HG03460 (cell line): ENCODE results near the gene SPATA16.
"Not testable (repeated sequence)": the region's sequence is repeated elsewhere in the genome, so short reads cannot be mapped to it uniquely, and the experiment has no call there.

Experiments
- ATAC-seq: cut with Tn5 transposase; IDR thresholded peaks from one replicate; pipeline ENCODE4 v1.9.1; 2021; ENCODE audit not compliant: unreplicated experiment

Gene SPATA16

GRCh38 chr3:172960626-172961182 is 180.3 kb downstream of the SPATA16 start:
- ATAC-seq, result not testable (repeated sequence)

DNA sequence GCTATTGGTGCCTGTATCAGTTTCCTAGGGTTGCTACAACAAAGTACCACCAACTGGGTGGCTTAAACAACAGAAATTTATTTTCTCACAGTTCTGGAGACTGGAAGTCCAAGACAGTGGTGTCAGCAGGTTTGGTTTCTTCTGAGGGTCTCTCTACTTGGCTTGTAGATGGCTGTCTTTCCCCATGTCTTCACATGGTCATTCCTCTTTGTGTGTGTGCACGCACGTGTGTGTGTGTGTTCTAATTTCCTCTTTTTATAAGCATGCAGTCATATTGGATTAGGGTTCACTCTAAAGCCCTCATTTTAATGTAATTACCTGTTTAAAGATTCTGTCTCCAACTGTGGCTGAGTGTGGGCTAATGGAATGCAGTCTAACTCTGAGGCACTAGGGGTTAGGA is 182.5 kb downstream of the SPATA16 start:
- ATAC-seq, result no peak

DNA sequence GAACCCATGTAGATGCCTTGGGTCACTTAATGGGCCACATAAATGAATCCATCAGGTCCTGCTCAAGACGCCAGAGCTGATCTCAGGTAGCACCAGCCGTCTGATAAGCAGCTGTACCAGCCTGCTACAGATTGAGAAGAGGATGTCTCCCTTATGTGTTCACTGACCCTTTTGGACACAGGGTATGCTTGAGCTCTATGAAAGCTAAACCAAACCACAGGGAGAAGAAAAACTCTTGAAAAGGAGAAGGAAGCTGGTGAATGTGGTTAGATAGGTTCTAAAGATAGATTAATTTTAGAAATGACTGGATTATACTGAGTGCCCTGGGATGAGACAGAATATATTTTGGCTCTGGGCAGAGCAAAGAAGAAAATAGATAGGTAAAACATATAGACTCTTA is 187.5 kb downstream of the SPATA16 start:
- no peak for ATAC-seq

- ATAC-seq, result no peak
Observed at GRCh38 chr3:172951511-172951910, 189.5 kb downstream of the SPATA16 start.

DNA sequence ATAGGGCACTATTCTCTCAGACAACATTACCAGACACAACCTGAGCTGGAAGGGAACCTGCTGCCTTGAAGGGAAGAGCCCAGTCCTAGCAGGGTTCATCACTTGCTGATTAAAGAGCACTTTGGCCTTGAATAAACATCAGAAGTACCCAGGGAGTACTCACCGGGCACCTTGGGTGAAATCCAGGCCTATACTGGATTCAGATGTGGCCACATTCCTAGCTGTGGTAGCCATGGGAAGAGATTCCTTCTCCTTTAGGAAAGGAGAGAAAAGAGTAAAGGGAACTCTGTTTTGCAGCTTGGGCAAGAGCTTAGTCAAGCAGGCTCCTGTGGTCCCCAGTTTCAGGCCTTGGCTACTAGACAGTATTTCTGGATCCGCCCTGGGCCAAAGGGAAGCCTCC is 195.0 kb downstream of the SPATA16 start:
- ATAC-seq, result no peak

DNA sequence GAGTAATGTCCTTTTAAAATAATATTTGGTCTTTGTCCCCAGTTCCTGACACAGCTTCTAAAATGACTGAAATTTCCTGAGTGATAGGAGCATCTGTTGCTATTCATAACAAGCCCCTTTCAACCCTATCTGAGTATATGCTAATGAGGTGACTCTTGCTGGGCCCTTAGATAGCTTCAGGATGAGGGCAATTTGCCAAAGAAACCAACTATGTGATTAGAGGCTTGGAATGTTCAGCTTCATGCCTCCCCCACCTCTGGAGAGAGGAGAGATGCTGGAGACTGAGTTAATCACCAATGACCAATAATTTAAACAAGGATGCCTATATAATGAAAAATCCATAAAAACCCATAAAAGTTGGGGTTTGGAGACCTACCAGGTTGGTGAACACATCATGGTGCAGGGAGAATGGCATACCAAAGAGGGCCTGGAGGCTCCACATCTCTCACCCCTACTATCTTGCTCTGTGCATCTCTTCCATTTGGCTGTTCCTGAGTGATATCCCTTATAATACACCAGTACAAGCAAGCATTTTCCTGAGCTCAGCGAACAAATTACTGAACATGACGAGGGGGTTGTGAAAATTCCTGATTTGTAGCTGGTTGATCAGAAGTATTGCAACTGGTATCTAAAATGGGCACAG is 201.3 kb downstream of the SPATA16 start:
- ATAC-seq, result no peak

DNA sequence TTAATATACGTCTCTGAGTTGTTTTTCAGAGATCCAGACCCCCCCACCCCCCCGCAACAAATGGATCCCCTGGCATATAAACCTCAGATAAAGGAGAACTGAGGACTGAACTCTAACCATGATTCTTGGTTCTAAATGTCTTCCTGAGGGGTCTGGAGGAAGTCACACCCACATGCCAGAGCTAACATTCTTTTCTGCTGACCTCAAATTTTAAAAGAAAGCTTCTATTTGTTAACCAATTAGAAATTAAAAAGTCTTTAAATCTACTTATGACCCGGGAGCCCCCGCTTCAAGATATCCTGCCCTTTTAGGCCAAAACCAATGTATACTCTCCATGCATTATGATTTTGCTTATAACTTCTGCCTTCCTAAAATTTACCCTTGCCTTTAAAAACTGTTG is 202.2 kb downstream of the SPATA16 start:
- ATAC-seq, result no peak

- no peak for ATAC-seq
Observed at GRCh38 chr3:172931746-172932285, 209.2 kb downstream of the SPATA16 start.

GRCh38 chr3:172929451-172929850 is 211.6 kb downstream of the SPATA16 start:
- ATAC-seq, result no peak

DNA sequence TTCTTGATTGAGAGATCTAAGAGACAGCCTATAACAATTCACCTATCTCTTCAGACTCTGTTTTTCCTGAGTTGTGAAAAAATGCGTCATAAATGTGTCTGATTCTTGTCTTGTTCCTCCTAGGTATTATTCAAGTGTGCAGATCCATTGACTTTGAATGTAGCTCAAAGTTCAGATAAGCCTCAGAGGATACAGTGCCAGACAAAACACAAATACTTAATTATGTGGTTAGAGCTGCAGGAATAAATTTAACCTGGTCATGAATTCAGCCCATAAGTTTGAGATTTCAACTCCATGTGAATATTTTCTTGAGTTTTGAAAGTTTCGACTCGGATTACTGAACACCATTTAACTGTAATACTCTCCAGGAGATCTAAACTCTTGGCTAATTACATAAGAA is 216.5 kb downstream of the SPATA16 start:
- ATAC-seq, result no peak

GRCh38 chr3:172919297-172919683 is 221.7 kb downstream of the SPATA16 start:
- ATAC-seq, result no peak

GRCh38 chr3:172918568-172919296 is 222.3 kb downstream of the SPATA16 start:
- ATAC-seq, result no peak

DNA sequence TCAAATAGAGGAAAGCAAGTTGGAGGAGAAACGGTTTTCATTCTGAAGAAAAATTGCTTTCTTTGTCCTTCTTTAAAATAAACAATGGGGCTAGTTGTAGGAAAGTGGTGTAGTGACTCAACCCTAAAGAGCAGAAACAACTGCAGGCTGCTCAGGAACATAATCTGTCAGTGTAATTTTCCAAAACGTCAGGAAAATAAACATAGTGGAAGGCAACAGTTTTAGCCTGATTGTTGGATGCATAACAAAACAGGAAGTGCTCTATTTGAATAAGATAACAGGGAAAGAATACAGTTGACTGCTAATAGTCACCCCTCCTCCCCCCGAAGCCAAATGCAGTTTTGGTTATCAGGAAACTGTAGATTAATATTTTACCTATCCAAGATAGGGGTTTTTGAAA is 222.9 kb downstream of the SPATA16 start:
- ATAC-seq, result no peak

DNA sequence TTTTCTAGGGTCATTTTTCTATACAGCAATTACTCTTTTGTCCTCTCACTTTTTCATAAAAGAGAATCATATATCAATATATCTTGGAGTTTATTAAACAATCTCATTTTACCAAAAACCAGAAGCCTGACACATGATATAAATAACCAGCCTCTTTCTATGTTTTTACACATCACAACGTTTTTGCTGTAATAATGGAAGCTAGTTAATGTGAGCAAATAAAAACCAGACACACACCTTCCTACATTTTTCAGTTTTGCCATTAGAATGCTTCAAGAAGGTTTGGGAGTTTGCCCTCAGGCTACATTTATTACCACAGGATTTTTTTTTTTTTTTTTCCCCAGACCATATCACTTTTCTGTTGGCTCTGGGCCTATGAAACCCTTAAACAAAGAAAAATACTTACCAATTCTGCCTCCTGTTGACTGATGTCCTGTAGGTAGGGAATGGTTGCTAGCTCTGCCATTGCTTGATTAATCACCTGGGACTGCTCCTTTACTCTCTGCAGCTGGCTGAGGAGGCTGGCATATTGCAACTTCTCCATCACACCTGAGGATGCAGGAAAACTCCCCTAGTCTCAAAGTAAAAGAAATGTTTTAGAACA is 225.0 kb downstream of the SPATA16 start:
- ATAC-seq, result no peak

GRCh38 chr3:172914854-172915253 is 226.2 kb downstream of the SPATA16 start:
- ATAC-seq, result no peak

GRCh38 chr3:172913911-172914655 is 227.0 kb downstream of the SPATA16 start:
- ATAC-seq, result no peak

DNA sequence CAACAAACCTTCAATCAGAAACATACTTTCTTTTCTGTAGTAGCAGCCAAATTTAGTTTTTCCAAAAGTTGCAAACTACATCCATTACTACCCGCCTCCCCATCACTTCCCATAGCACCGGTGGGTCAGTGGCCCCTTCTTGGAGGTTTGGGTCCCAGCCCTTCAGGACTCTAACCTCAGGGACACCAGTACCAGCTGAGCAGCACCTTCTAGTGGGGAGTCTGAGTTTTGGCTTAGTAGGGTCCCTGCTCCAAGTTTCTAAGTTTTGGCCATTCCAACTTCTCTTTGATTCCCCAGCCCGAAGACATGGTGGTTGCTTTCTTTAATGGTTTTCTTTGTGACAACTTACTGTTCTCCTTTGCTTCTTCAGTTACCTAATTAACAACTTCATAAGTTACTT is 229.9 kb downstream of the SPATA16 start:
- ATAC-seq, result no peak

- ATAC-seq, result no peak
Observed at GRCh38 chr3:172908771-172909270, 232.2 kb downstream of the SPATA16 start.

- no peak for ATAC-seq
Observed at GRCh38 chr3:172905451-172905850, 235.6 kb downstream of the SPATA16 start.

DNA sequence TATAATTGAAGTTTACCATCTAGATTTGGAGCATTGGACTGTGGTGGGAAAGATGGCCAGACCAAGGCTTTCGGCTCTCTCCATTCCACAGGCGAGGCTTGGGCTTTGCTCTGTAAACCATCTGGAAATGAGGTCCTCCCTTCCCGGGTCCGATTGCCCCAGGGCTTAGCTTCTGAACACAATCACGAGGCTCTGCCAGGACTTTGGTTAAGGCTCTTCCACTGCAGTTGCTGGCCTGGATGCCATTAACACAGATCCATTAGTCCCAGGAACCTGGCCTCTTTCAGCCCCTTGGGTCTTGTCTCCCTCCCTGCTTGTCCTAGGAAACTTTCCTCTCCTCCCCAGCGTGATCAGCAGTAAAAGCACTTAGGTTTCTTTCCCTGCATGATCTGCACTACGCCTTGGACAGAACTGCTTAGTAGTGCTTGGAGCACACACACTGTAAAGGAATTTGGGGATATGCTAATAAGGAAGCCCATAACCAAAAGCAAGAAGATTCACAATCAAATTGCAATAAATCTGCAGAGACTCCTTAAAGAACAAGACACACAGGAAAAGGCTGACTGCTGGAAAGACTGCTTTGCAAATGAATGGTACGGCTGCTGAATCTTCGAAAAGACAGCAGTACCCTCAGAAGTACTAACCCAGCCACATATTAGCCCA is 236.2 kb downstream of the SPATA16 start:
- no peak for ATAC-seq
